GM20431 (cell line): ENCODE data around the gene GOLGA2.

Experiments
- in situ Hi-C: fragments of 300-500 bp; cut with MseI, MboI; formaldehyde crosslinking; loops from one replicate; pipeline ENCODE4 v1.15.0; 2020; ENCODE audit warnings: low sequenced_read_pairs; ENCODE audit not compliant: unreplicated experiment

Gene GOLGA2

DNA sequence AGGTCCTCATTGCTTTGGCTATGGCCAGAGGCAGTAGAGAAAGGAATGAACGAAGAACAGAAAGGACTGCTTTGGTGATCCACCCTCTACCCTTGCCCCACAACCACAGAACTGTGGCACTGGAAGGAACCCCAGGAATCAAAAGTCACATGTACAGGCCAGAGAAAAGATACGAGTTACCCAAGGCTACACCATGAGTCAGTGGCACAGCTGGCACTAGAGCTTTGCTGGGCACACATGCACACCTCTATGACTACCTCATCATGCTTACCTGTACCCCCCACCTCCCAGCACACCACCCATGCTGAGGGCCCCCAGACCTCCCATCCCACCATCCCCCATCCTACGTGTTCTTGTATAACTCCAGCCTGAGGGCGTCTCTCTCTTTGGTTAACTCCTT is 13.1 kb downstream of the GOLGA2 start:
- in situ Hi-C loops = no loop called here

DNA sequence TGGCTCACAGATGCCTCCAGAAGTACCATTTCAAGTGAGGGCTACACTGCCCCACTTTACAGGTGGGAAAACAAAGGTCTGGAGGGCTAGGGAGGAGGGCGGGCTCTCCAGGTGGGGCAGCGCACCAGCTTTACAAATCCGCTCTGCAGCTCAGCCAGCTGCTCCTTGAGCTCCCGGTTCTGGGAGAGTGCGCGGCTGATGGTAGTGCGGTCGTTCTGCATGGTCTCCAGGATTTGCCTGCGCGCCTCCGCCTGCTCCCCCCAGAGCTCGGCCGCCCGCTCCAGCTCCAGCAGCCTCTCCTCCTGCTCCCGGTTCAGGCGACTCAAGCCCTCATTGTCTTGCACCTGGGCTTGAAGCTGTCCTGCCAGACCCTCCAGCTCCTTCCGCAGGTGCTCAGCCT is 15.5 kb downstream of the GOLGA2 start:
- in situ Hi-C loops = no loop called here

DNA sequence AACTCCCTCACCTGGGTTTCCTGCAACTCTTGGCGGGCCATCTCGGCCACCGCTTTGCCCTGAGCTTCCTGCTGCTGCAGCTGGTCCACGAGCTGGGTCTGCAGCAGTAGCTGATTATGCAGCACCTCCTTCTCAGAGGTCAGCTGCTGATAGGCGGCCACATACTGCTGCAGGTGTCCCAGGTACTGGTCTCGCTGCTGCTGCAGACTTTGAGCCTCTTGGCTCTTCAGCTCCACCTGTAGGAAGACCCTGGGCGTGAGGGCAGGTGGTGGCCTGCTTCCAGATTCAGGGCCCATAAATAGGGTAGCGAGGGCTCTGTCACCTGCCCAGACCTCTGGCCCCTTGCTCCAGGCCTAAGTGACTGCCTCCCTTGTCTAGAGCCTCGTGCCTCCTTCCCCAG is 16.7 kb downstream of the GOLGA2 start:
- in situ Hi-C loops = no loop called here

DNA sequence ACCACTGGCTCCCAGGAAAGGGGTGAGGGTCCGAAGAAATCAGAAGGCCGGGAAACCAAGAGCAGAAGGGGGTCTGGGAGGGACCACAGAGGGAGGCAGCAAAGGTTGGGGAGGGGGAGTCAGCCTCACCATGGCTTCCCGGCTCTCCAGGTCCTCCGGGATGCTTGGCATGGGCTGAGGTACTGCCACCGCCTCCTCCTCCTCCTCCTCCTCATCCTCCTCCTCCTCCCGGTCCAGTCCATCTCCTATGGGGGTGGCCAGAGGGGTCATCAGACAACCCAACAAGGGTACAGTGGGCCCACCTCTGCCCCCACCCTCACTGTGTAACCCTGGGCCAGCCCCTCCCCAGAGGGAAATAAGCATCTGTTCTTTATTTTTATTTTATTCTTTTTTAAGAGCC is 17.5 kb downstream of the GOLGA2 start:
- in situ Hi-C loops = no loop called here

DNA sequence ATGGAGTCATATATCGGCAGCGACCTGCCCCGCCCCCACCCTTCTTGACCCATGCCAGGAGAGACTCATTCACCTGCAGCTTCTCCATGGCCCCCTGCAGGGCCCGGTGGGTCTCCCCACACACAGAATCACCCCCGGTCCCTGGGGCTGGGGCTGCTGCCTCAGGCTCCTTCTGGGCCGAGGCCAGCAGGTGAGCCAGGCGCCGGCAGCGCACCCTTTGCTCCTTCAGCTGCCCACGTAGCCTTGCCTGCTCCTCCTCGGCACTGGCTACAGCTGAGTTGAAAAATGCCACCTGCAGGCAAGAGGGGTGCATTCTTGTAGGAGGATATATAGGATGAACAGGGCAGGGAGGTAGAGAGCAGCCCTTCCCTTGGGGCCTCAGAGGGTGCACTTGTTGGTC is 17.9 kb downstream of the GOLGA2 start:
- in situ Hi-C loops = no loop called here

DNA sequence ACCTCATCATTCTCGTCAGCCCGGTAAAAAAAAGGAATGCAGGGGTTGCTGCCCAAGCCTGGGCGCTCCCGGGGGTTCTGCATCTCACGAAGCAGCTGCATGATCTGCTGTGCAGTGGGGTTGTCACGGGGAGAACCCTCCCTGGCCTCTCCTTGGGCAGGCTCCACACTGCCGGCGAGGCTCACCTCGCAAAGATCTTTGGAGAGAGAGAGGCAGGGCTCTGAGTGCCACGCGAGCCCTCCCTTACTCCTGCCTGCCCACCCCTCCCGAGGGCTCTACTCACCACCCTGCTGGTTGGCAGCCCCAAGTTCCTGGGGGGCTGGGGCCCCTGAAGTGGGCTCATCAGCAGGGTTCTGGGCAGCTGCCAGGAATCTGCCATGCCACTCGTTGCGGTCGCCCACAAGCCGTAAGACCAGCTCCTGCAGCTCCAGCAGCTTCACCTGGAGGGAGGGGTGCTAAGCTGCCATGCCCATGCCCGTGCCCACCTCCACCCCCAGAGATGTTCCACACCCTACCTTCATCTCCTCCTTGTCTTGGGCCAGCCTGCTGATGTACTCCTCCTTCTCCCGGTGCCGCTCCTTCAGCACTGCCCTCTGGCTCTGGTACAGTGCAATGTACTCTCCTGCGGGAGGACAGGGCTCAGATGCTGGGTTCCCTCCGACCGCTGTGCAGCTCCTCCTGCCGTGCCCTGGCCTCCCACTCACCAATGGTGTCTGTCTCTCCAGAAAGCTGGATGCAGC is 18.6 kb downstream of the GOLGA2 start:
- in situ Hi-C loops = no loop called here

DNA sequence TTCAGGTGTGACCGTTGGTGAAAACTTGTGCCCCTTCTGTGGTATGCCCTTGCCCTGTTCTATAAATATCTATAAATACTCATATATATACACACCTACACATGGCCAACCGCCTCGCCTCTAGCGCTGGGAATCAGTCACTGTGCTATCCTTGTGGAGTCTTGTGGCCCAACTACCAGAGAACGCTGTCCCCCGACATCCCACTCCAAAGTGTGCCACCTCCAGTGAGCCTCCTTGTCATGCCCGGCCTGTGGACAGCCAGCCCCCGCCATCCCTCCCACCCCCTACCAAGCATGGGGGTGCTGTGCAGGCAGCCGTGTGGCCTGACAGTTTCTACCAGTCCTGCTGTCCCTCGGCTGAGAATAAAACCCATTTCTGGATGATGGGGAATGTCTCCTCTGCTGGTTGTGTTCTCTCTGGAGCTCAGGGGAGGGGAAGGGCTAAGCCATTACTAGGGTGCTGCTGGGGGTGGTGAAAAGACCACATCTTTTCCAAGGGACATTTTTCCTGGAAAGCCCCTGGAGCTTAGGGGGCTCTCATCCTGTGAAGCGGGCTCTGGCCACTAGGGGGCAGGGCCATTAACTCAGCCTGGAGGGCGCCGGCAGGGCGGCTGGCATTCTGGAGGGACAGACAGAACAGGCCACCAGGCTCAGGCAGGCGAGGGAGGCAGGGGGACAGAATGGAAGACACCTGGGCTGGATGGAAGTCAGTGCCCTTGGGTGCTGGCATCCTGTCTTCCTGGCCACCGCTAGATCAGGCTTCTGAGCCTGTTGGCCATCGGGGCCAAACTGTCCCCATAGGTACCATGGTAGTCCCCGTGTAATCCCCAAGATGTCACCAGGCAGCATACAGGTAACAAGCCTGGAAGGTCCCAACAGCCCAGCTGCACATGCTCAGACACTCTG is 20.7 kb downstream of the GOLGA2 start:
- in situ Hi-C loops = no loop called here

DNA sequence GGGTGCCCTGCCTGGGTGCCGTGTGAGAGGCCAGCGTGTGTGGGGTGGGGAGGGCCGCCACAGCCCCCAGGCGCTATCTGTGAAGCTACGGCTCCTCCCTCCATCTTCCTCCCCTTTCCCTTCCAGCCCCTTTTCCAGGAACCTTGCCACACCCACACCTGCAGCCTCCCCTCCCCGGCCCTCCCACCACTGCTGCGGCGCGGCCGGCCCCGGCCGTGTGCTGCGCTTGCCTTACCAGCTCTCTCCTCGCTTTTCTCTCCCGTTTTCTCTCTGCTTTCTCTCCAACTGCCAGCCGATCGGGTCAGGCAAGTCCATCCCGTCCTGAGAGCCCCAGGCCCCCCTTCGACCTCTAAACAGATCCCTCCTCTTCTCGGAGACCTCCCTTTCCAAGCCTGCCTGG is 21.4 kb downstream of the GOLGA2 start:
- in situ Hi-C loops = no loop called here

DNA sequence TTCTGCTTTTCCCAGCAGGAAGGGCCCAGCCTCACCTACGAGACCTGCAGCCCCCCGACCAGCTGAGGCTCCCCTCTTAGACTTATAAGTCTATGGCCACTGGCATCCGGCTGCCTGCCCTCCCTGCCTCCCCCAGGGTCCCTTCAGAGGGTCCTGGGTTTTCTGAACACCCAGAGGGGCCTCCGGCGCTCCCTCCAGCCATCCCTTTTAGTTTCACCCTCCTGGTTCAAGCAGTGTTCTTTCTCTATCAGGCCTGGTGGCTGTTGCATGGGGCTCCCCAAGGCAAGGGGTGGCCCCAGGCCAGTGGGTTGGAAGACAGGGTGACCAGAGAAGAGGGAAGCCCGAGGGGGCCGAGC is 21.8 kb downstream of the GOLGA2 start:
- in situ Hi-C loops = no loop called here

DNA sequence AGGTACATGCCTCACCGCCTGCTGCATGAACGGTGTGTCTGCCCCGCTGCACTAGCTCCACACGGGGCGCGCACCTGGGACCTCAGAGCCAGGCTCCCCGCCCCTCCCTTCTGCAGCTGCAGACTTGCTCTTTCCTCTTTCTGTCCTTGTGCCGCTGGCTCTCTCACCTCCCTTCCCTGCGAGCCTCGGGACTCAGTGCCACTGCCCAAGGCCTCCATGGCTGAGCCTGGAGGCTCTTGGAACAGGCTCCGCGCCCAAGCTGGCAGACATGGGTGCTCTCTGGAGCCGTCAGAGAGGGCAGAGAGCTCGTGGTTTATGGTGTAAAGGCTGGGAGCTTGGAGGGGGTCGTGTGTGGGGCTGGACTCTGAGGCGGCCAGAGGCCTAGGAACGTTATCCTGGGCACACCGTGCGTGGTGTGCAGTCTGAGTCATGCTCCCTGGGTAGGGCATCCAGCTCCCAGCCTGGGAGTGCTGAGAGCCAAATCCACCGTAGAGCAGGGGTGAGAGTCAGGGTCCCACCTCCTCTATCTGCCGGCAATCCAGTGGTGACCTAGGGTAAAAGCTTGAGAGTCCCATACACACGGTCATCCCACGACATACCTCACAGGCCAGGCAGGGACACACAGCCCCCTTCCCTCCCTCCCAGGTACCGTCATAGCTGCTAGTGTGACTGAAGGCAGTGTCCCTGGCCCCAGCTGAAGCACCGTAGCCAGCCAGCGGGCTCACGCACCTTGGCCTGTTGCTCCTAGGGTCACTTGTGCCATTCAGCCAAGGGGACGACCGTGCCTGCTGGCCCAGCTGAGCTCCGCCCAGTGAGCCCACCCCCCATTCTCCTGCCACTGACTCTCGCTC is 22.4 kb downstream of the GOLGA2 start:
- in situ Hi-C loops = no loop called here

DNA sequence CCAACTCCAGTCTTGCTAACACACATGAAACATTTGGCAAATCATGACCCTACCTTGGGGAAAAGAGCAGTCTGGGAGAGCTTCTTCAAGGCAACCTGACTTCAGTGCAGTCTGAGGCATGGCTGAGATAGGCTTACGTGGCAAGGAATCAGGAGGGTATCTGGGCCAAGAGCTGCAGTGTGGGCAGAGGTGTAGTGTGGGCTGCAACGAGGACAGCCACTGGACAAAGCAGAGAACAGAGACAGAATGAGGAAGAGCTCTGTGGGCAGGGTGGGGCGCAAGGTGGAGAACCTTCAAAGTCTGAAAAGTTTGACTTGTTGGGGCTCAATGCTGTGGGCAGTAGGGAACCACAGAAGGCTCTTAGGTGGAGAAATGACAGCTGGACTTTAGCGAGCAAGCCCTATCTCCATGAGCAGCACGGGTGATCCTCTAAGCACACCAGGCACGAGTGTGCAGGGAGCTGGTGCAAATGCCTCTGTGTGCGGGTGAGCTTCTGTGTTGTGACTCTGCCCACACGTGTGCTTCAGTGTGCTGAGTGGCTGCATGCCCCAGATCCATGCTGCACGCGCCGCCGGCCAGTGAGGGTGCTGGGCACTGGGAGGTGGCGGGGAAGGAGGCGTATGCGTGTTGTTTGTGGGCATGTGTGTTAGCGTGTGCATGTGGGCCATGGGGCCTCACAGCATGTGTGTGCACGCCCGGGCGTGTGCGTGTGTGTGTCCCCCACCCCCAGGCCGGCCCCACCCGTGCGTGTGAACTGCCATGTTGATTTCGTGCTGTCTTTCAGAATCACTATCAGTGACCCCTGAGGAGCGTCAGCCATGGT is 23.3 kb downstream of the GOLGA2 start:
- in situ Hi-C loops = no loop called here

DNA sequence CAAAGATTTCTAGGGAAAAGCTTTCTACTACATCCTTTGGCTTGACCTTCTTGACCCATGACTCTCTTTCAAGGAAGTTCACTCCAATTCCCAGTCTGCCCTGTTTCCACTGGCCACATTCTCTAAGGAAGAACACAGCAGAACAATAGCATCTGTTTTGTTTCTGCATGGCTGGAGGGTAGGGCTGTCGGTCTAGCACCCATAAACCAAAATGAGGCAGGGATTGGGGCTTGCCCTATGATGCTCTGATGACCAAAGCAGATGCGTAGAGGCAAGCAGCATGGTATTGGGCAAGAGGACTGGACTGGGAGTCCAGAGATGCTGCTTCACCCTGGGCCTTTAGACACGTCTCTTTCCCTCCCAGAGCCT is 24.1 kb downstream of the GOLGA2 start:
- in situ Hi-C loops = no loop called here

DNA sequence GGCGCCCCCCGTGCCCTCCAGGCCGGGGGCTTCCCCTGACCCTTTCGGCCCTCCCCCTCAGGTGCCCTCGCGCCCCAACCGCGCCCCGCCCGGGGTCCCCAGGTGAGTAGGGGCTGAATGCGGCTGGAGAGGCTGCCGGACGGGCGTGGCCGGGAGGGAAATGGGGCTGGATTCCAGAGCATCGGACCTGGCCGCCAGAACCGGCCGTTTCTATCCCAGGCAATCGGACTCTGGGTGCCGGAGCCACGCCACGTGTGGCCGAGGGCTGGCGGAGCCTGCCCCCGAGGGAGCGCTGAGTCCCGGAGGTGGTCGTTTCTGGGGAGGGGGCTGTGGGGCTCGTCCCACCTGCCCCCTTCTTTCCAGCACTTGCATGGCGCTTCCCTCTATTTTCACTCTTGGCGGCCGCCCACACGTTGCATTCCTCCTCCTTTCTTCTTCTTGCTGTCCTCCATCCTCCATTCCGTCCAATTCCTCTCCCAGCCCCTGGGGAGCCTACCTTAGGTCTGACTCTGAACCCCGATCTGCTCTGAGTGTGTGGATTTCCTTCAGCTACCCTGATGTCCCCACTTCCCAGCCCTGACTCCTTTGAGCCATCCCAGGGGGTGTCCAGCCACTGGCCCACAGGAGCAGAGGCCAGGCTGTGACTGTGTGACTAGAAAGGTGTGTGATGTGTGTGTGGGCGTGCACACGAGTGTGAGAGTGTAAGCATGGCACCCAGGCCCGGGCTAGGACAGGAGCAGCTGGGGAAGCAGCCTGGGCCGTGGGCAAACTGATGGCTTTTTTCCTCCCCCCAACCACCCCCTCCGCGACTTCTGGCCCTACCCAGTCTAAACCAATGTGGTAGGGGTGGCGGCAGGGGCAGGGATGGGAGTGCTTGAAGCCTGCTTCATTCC is 24.7 kb downstream of the GOLGA2 start:
- in situ Hi-C loops = no loop called here

DNA sequence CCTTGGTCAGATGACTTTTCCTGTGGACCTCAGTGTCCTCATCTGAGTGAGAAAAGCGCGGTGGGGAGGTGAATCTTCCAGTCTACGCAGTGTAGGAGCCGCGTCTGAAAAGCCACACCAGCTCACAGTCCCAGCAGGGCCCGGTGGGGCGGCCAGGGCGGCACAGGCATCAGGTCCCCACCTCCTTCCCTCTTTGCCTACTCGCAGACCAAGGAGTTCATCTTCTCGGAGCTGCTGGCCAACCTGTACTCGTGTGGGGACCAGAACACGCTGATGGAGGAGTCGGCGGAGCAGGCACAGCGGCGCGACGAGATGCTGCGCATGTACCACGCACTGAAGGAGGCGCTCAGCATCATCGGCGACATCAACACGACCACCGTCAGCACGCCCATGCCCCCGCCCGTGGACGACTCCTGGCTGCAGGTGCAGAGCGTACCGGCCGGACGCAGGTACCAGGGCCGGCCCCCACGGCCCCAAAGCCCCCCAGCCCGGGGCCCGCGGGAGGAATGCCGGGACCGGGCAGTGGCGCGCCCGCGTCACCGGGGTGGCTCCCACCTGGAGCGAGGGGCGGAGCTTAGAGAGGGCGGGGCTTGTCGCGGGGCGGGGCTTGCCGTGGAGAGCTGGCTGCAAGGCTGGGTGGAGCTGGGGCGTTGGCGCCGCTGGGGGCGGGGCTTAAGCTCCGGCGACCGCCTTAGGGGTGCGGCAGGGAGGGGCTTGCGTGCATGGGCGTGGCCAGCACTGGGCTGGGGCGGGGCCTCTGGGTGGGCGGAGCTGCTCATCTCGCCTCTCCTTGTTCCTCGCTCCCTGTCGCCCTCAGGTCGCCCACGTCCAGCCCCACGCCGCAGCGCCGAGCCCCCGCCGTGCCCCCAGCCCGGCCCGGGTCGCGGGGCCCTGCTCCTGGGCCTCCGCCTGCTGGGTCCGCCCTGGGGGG is 25.6 kb downstream of the GOLGA2 start:
- in situ Hi-C loops = no loop called here

DNA sequence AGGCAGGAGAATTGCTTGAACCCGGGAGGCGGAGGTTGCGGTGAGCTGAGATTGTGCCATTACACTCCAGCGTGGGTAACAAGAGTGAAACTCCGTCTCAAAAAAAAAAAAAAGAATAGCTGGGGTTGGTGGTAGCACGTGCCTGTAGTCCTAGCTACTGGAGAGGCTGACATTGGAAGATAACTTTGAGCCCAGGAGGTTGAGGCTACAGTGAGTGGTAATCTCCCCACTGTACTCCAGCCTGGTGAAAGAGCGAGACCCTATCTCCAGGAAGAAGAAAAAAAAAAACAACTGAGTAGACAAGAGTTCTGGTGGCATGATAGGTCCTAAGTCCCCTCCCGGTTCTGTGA is 26.3 kb downstream of the GOLGA2 start:
- in situ Hi-C loops = no loop called here

DNA sequence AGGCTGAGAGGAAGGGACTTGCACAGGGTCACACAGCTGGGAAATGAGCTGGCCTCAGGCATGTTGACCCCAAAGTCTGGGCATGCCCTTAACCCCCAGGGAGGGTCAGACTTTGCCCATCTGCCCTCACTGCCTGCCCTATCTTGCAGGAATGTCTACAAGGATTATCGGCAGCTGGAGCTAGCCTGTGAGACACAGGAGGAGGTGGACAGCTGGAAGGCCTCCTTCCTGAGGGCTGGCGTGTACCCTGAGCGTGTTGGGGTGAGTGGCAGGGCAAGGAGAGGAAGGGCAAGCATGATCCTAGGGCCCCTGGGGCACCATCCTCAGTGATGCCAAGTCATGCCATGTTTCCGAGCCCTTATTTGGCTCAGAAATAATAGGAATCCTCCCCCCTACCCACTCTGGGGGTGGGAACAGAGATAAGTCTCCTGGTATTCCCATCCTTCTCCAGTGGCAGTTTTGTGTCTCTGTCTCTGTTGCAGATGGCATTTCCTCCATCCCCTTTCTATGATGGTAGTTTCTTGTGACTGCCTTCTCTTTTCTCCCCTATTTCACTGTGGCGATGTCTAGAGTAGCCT is 28.5 kb downstream of the GOLGA2 start:
- in situ Hi-C loops = no loop called here

DNA sequence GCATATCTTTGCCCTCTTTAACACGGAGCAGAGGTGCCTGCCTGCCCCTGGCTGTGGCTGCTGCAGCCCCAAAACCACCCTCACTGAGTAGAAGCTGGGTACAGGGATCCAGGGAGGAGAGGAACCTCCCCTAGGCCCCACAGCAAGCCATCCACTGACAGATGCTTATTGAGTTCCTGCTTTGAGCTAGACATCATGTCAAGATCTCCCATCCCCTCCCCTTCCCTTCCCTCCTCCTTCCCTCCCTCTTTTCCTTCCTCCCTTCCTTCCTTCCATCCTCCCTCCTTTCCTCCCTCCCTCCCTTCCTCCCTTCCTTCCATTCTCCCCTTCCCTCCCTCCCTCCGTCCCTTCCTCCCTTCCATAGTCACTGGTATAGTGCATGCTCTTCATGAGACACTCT is 29.3 kb downstream of the GOLGA2 start:
- in situ Hi-C loops = no loop called here
